ENCODE measurements around the gene BAG1.

DNA sequence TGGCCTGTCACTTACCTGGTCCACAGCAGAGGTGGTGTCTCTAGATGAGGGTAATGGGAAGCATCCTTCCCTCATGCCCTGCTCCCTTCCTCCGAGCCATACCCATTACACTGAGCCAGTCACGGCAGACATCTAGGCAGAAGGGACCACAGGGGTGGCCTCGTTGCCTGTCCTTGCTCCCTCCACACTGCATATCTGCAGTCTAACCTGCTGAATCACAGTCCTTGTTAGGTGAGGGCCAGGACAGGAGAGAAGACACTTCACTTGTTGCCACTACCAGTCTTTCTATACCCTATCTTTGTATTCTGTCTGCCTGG, 43.0 kb downstream of the BAG1 start:
- TF ChIP-seq POLR2A (IDR thresholded peaks at IDR 0.05; ENCODE audit: low read depth, low read length) = no peak
- TF ChIP-seq POLR2AphosphoS5 (IDR thresholded peaks at IDR 0.05; ENCODE audit: low read depth, low read length) = no peak

Measured in GM12892 (cell line).